SJSA1 (cell line): Measurements from ENCODE around the gene KBTBD6. TPM values are rescaled to one million over a fixed set of nuclear protein-coding genes. Genes with fewer than 3 reads are reported as not detected.
"Not testable (repeated sequence)": the region's sequence is repeated elsewhere in the genome, so short reads cannot be mapped to it uniquely, and the experiment has no call there.

Experiments used
- DNase-seq, 2 experiments: peaks; one replicate each; pipeline ENCODE4 v3.0.0-alpha.2; 2015 to 2020; ENCODE audit warnings: low spot score in 2 of 2, low read depth in 1 of 2
- H3K27ac ChIP-seq: fragments of 250-450 bp; sonication (Bioruptor Pico); 2 replicates; pipeline ENCODE4 v1.5.1; 2020; ENCODE audit warnings: mild to moderate bottlenecking, moderate library complexity
- H3K27me3 ChIP-seq: fragments of 250-450 bp; sonication (Bioruptor Pico); replicated peaks from 2 replicates; pipeline ENCODE4 v1.5.1; 2020; ENCODE audit warnings: mild to moderate bottlenecking, moderate library complexity
- H3K36me3 ChIP-seq: fragments of 250-450 bp; sonication (Bioruptor Pico); 2 replicates; pipeline ENCODE4 v1.5.1; 2020; ENCODE audit warnings: mild to moderate bottlenecking
- H3K4me1 ChIP-seq: fragments of 250-450 bp; sonication (Bioruptor Pico); replicated peaks from 2 replicates; pipeline ENCODE4 v1.6.1; 2021; ENCODE audit warnings: mild to moderate bottlenecking
- H3K4me3 ChIP-seq: fragments of 250-450 bp; sonication (Bioruptor Pico); 2 replicates; pipeline ENCODE4 v1.5.1; 2020; ENCODE audit warnings: mild to moderate bottlenecking
- H3K9me3 ChIP-seq: fragments of 250-450 bp; sonication (Bioruptor Pico); replicated peaks from 2 replicates; pipeline ENCODE4 v1.5.1; 2020; ENCODE audit warnings: mild to moderate bottlenecking
- total RNA-seq: library from RNA; depleted of rRNA; stranded (reverse); fragments of >200 nt; shearing (Covaris generic); gene quantifications from 2 replicates; pipeline ENCODE4 v1.2.3, GENCODE V29; 2014; rRNA removed

KBTBD6 gene
- total RNA-seq, 1 experiment from 2014 or later: 9.2 TPM

GRCh38 chr13:41122838-41123237 is 9.8 kb downstream of the KBTBD6 start:
- Histone ChIP-seq H3K9me3 (no peaks in the 10 kb centered on the region), H3K27ac (no peak overlapping the region), H3K4me1 (no peaks in the 10 kb centered on the region), H3K36me3 (no peaks in the 10 kb centered on the region), H3K27me3 (no peaks in the 10 kb centered on the region), H3K4me3 (no peak overlapping the region)
- no peak for DNase-seq

GRCh38 chr13:41117869-41118268 is 14.7 kb downstream of the KBTBD6 start:
- Histone ChIP-seq H3K27ac (no peak overlapping the region), H3K36me3 (no peaks in the 10 kb centered on the region), H3K4me1 (no peaks in the 10 kb centered on the region), H3K27me3 (no peaks in the 10 kb centered on the region), H3K4me3 (no peak overlapping the region), H3K9me3 (no peaks in the 10 kb centered on the region)
- DNase-seq: no peak

- DNase-seq: no peak
- Histone ChIP-seq H3K4me1 (no peaks in the 10 kb centered on the region), H3K36me3 (no peaks in the 10 kb centered on the region), H3K9me3 (no peaks in the 10 kb centered on the region), H3K27ac (no peak overlapping the region), H3K27me3 (no peaks in the 10 kb centered on the region), H3K4me3 (no peak overlapping the region)
Measured at GRCh38 chr13:41111454-41111853, 21.1 kb downstream of the KBTBD6 start.

- no peaks in the 10 kb centered on the region for H3K27me3 ChIP-seq
- no peak overlapping the region for H3K4me3 ChIP-seq
- H3K27ac ChIP-seq: no peak overlapping the region
- no peaks in the 10 kb centered on the region for H3K36me3 ChIP-seq
- DNase-seq: no peak
- no peaks in the 10 kb centered on the region for H3K9me3 ChIP-seq
- H3K4me1 ChIP-seq: no peaks in the 10 kb centered on the region
Measured at GRCh38 chr13:41107584-41108014, 25.0 kb downstream of the KBTBD6 start.

- Histone ChIP-seq H3K4me1 (no peaks in the 10 kb centered on the region), H3K27ac (no peak overlapping the region), H3K4me3 (no peak overlapping the region), H3K9me3 (no peaks in the 10 kb centered on the region), H3K27me3 (no peaks in the 10 kb centered on the region), H3K36me3 (no peaks in the 10 kb centered on the region)
- no peak for DNase-seq
Measured at GRCh38 chr13:41107104-41107571, 25.5 kb downstream of the KBTBD6 start.

GRCh38 chr13:41099986-41100385 is 32.6 kb downstream of the KBTBD6 start:
- Histone ChIP-seq H3K27ac (no peak overlapping the region), H3K9me3 (no peaks in the 10 kb centered on the region), H3K36me3 (no peaks in the 10 kb centered on the region), H3K4me3 (no peak overlapping the region), H3K4me1 (no peaks in the 10 kb centered on the region), H3K27me3 (no peaks in the 10 kb centered on the region)
- DNase-seq: no peak

- Histone ChIP-seq H3K9me3 (no peaks in the 10 kb centered on the region), H3K4me1 (no peaks in the 10 kb centered on the region), H3K4me3 (no peak overlapping the region), H3K36me3 (no peaks in the 10 kb centered on the region), H3K27ac (no peak overlapping the region), H3K27me3 (no peaks in the 10 kb centered on the region)
- DNase-seq: no peak
Measured at GRCh38 chr13:41098761-41099160, 33.8 kb downstream of the KBTBD6 start.

- H3K27me3 ChIP-seq, H3K9me3 ChIP-seq, H3K36me3 ChIP-seq, DNase-seq, H3K4me3 ChIP-seq, H3K27ac ChIP-seq: not testable (repeated sequence)
- peaks cover 17% of the 10 kb centered on the region for H3K4me1 ChIP-seq
Measured at GRCh38 chr13:41095681-41096080, 36.9 kb downstream of the KBTBD6 start.

GRCh38 chr13:41085961-41086585 is 46.5 kb downstream of the KBTBD6 start:
- DNase-seq: no peak
- Histone ChIP-seq H3K27me3 (no peaks in the 10 kb centered on the region), H3K9me3 (no peaks in the 10 kb centered on the region)

GRCh38 chr13:41079725-41080124 is 52.9 kb downstream of the KBTBD6 start:
- no peak overlapping the region for H3K4me3 ChIP-seq
- H3K36me3 ChIP-seq: peaks cover 46% of the 10 kb centered on the region
- no peak for DNase-seq

More at GRCh38 chr13:41085961-41086585, 46.5 kb downstream of the KBTBD6 start:
- Histone ChIP-seq H3K27ac (no peak overlapping the region), H3K36me3 (peaks cover 11% of the 10 kb centered on the region), H3K4me3 (no peak overlapping the region), H3K4me1 (no peaks in the 10 kb centered on the region)

More at GRCh38 chr13:41079725-41080124, 52.9 kb downstream of the KBTBD6 start:
- H3K27me3 ChIP-seq: no peaks in the 10 kb centered on the region
- H3K27ac ChIP-seq: no peak overlapping the region
- no peaks in the 10 kb centered on the region for H3K4me1 ChIP-seq
- H3K9me3 ChIP-seq: no peaks in the 10 kb centered on the region

Other genes starting within 250 kb of the KBTBD6 start
- 8.6 and 9.4 TPM in 2 replicates for gene ELF1, start 113.5 kb downstream of the KBTBD6 start, total RNA-seq
- 11.7 and 12.4 TPM in 2 replicates for gene WBP4, start 71.3 kb downstream of the KBTBD6 start, total RNA-seq
- gene KBTBD7, start 61.8 kb upstream of the KBTBD6 start, total RNA-seq: 2.6 and 6.9 TPM in 2 replicates
- 11.5 and 13.3 TPM in 2 replicates for gene MTRF1, start 130.8 kb upstream of the KBTBD6 start, total RNA-seq
- gene NAA16, start 178.5 kb upstream of the KBTBD6 start, total RNA-seq: 12.8 and 14.0 TPM in 2 replicates